Activated CD4-positive, alpha-beta T cell treated with anti-CD3 and anti-CD28 coated beads, Interleukin-2, amount 50 U/mL, for 48 hours (primary cell): Measurements from ENCODE around the gene ENO4.

ENCODE experiments used
- DNase-seq, 2 experiments: peaks; one replicate each; pipeline ENCODE4 v3.0.0-alpha.2; 2020

Gene ENO4

GRCh38 chr10:116831086-116831485 lies 18.2 kb upstream of the ENO4 start:
- DNase-seq = no peak

GRCh38 chr10:116831790-116832189 lies 17.5 kb upstream of the ENO4 start:
- DNase-seq = no peak

GRCh38 chr10:116833986-116834985 lies 15.0 kb upstream of the ENO4 start:
- no peak for DNase-seq

GRCh38 chr10:116835658-116836057 lies 13.6 kb upstream of the ENO4 start:
- DNase-seq = no peak

GRCh38 chr10:116836083-116836482 lies 13.2 kb upstream of the ENO4 start:
- DNase-seq = no peak

GRCh38 chr10:116836902-116837523 lies 12.3 kb upstream of the ENO4 start:
- DNase-seq = no peak

GRCh38 chr10:116838143-116838725 lies 11.1 kb upstream of the ENO4 start:
- no peak for DNase-seq

GRCh38 chr10:116840389-116841075 lies 8.8 kb upstream of the ENO4 start:
- DNase-seq = no peak

GRCh38 chr10:116845823-116846222 lies 3.5 kb upstream of the ENO4 start:
- no peak for DNase-seq

GRCh38 chr10:116848032-116848943 lies 1.0 kb upstream of the ENO4 start:
- DNase-seq = peak in 1 of 2 experiments; percentile 7

- DNase-seq = no peak
These were observed 403 bp upstream of the ENO4 start for GRCh38 chr10:116848944-116849247.

GRCh38 chr10:116850058-116850611 lies 836 bp downstream of the ENO4 start:
- no peak for DNase-seq

- no peak for DNase-seq
These were observed 2.9 kb downstream of the ENO4 start for GRCh38 chr10:116852246-116852645.

- DNase-seq = no peak
These were observed 4.0 kb downstream of the ENO4 start for GRCh38 chr10:116853287-116853686.

- DNase-seq = no peak
These were observed 4.4 kb downstream of the ENO4 start for GRCh38 chr10:116853701-116854100.

GRCh38 chr10:116857156-116857555 lies 7.9 kb downstream of the ENO4 start:
- DNase-seq = no peak

GRCh38 chr10:116861796-116862195 lies 12.5 kb downstream of the ENO4 start:
- no peak for DNase-seq

- DNase-seq = no peak
These were observed 15.1 kb downstream of the ENO4 start for GRCh38 chr10:116864436-116864835.

GRCh38 chr10:116866066-116866465 lies 16.8 kb downstream of the ENO4 start:
- no peak for DNase-seq

- DNase-seq = no peak
These were observed 17.8 kb downstream of the ENO4 start for GRCh38 chr10:116866987-116867595.

GRCh38 chr10:116868198-116868676 lies 18.9 kb downstream of the ENO4 start:
- DNase-seq = no peak
